Astrocyte (in vitro differentiated cells and primary cell): ENCODE measurements around the gene TAF6. TPM values are rescaled to one million over a fixed set of nuclear protein-coding genes. Genes with fewer than 3 reads are reported as not detected.

Source experiments
- DNase-seq: peaks from one replicate; pipeline ENCODE4 v3.0.0-alpha.2; 2010; ENCODE audit warnings: low read depth
- FAIRE-seq: peaks from 2 replicates; lab custom pipeline; 2011; peaks lifted over from hg19 to GRCh38; lab: Jason Lieb, UNC
- H2AFZ ChIP-seq: 2 replicates; pipeline ENCODE4 v1.6.0; 2012; ENCODE audit warnings: low read depth, low read length, inconsistent platforms
- H3K27ac ChIP-seq: 2 replicates; pipeline ENCODE4 v1.5.1; 2011; ENCODE audit warnings: low read depth, low read length, inconsistent platforms
- H3K27me3 ChIP-seq: 2 replicates; pipeline ENCODE4 v1.6.0; 2011; ENCODE audit warnings: low read length, inconsistent platforms; ENCODE audit not compliant: insufficient read depth
- H3K36me3 ChIP-seq: 2 replicates; pipeline ENCODE4 v1.5.1; 2011; ENCODE audit warnings: low read length, inconsistent platforms; ENCODE audit not compliant: insufficient read depth
- H3K4me1 ChIP-seq: 2 replicates; pipeline ENCODE4 v1.5.1; 2011; ENCODE audit warnings: low read length, inconsistent platforms; ENCODE audit not compliant: insufficient read depth
- H3K4me2 ChIP-seq: 2 replicates; pipeline ENCODE4 v1.6.0; 2012; ENCODE audit warnings: low read length, inconsistent platforms
- H3K4me3 ChIP-seq: 2 replicates; pipeline ENCODE4 v1.5.1; 2011; ENCODE audit warnings: low read depth, mild to moderate bottlenecking, low read length, inconsistent platforms; ENCODE audit not compliant: insufficient read depth
- H3K79me2 ChIP-seq: 2 replicates; pipeline ENCODE4 v1.6.0; 2012; ENCODE audit warnings: mild to moderate bottlenecking, low read length, inconsistent platforms; ENCODE audit not compliant: insufficient read depth
- H3K9ac ChIP-seq: 2 replicates; pipeline ENCODE4 v1.6.0; 2012; ENCODE audit warnings: mild to moderate bottlenecking, low read length, inconsistent platforms
- H3K9me3 ChIP-seq: 2 replicates; pipeline ENCODE4 v1.5.1; 2012; ENCODE audit warnings: low read depth, mild to moderate bottlenecking, low read length, inconsistent platforms; ENCODE audit not compliant: insufficient read depth
- H4K20me1 ChIP-seq: 2 replicates; pipeline ENCODE4 v1.6.0; 2012; ENCODE audit warnings: low read length, inconsistent platforms; ENCODE audit not compliant: insufficient read depth
- H3K27ac Mint-ChIP-seq: one replicate; pipeline ENCODE4 v1.8.0; 2021; ENCODE audit warnings: mild to moderate bottlenecking, mixed read lengths; ENCODE audit not compliant: unreplicated experiment
- H3K27me3 Mint-ChIP-seq: one replicate; pipeline ENCODE4 v1.8.0; 2021; ENCODE audit warnings: low read depth, mixed read lengths; ENCODE audit not compliant: unreplicated experiment
- H3K36me3 Mint-ChIP-seq: one replicate; pipeline ENCODE4 v1.8.0; 2021; ENCODE audit warnings: low read depth, mixed read lengths; ENCODE audit not compliant: unreplicated experiment
- H3K4me1 Mint-ChIP-seq: one replicate; pipeline ENCODE4 v1.8.0; 2021; ENCODE audit warnings: low read depth, mixed read lengths; ENCODE audit not compliant: unreplicated experiment
- H3K4me3 Mint-ChIP-seq: one replicate; pipeline ENCODE4 v1.8.0; 2021; ENCODE audit warnings: mild to moderate bottlenecking, moderate library complexity, mixed read lengths; ENCODE audit not compliant: unreplicated experiment
- H3K9me3 Mint-ChIP-seq: one replicate; pipeline ENCODE4 v1.8.0; 2021; ENCODE audit warnings: mild to moderate bottlenecking, mixed read lengths; ENCODE audit not compliant: unreplicated experiment
- EZH2 ChIP-seq: IDR thresholded peaks from 2 replicates; pipeline ENCODE4 v1.6.1; 2012; ENCODE audit warnings: mild to moderate bottlenecking, low read length, inconsistent platforms; ENCODE audit not compliant: insufficient read depth
- total RNA-seq: library from RNA; stranded (reverse); gene quantifications from 2 replicates; pipeline ENCODE4 v1.2.1, GENCODE V29; 2021
- TF ChIP-seq, protein P1 (sequence below): IDR thresholded peaks from 2 replicates; pipeline ENCODE4 v1.5.1; 2011; ENCODE audit warnings: low read depth, mild to moderate bottlenecking, inconsistent platforms, low read length, moderate library complexity; ENCODE audit not compliant: insufficient read depth

Gene TAF6
- total RNA-seq, 1 donor from 2014 or later, result 47.0 TPM

DNA sequence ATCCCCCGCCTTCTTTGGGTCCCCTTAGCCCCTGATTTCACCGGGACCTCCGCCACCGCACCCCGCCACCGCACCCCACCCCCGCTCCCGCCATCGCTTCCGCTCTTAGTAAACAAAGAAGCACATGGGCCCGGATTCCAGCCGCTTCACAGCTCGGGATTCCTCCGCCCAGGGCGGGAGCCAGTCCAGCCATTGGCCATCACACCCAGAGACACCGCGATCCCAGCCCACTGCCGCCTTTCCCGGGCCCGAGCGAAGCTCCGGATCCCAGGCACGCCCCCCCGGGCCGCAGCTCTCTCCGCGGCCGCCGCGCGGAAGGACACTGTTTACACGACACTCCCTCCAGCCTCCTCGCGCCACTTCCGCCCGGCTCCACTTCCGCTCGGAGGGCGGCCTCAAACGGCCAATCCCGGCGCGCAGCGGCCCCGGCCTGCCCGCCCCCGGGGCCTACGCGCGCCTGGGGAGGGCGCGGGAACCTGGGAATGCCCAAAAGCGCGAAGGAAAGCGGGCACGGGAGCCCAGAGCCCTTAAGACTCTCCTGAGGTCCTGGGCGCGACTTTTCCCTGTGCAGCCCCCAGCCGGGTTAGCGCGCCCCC lies 18.6 kb downstream of the TAF6 start:
- H3K9me3 Mint-ChIP-seq, result no peaks in the 10 kb centered on the region
- Histone ChIP-seq H3K4me1 (peaks cover 24% of the 10 kb centered on the region), H3K9ac (peak overlapping the region; percentile 91), H3K27me3 (no peaks in the 10 kb centered on the region), H3K9me3 (no peaks in the 10 kb centered on the region), H3K4me2 (peak overlapping the region; percentile 93), H3K4me3 (peak overlapping the region; percentile 69), H3K79me2 (peaks cover 57% of the 10 kb centered on the region), H4K20me1 (peaks cover 30% of the 10 kb centered on the region), H3K27ac (peak overlapping the region; percentile 84), H3K36me3 (peaks cover 35% of the 10 kb centered on the region), H2AFZ (no peak overlapping the region)
- no peaks in the 10 kb centered on the region for H3K27me3 Mint-ChIP-seq
- peak; percentile 97 for DNase-seq
- H3K4me3 Mint-ChIP-seq, result peak overlapping the region; percentile 93
- no peak for TF ChIP-seq EZH2
- TF ChIP-seq, protein P1, sequence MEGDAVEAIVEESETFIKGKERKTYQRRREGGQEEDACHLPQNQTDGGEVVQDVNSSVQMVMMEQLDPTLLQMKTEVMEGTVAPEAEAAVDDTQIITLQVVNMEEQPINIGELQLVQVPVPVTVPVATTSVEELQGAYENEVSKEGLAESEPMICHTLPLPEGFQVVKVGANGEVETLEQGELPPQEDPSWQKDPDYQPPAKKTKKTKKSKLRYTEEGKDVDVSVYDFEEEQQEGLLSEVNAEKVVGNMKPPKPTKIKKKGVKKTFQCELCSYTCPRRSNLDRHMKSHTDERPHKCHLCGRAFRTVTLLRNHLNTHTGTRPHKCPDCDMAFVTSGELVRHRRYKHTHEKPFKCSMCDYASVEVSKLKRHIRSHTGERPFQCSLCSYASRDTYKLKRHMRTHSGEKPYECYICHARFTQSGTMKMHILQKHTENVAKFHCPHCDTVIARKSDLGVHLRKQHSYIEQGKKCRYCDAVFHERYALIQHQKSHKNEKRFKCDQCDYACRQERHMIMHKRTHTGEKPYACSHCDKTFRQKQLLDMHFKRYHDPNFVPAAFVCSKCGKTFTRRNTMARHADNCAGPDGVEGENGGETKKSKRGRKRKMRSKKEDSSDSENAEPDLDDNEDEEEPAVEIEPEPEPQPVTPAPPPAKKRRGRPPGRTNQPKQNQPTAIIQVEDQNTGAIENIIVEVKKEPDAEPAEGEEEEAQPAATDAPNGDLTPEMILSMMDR, result no peak
- H3K27ac Mint-ChIP-seq, result peak overlapping the region; percentile 91
- FAIRE-seq, result no peak
- H3K4me1 Mint-ChIP-seq, result peaks cover 22% of the 10 kb centered on the region
- H3K36me3 Mint-ChIP-seq, result peaks cover 24% of the 10 kb centered on the region

DNA sequence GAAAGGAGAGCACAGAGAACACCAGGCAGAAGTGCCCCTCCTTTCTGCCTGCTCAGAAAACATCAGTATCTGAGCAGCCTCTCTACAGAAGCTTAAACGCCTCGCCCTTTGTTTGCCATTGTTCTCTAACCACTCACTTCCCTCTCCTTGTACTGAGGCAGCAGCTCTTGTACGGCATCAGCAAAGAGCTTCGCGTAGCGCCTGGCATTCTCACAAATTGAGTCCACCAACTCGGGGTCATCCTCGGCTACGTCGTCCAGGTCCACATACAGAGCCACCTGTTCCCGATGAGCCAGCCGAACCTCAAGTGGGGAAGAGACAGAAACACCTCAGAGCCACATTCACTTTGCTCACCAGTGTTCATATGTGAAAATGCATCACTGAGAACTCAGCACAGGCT lies 19.7 kb downstream of the TAF6 start:
- Histone ChIP-seq H3K9me3 (no peaks in the 10 kb centered on the region), H4K20me1 (peaks cover 32% of the 10 kb centered on the region), H3K27ac (peak overlapping the region; percentile 84), H3K4me3 (peak overlapping the region; percentile 69), H3K27me3 (no peaks in the 10 kb centered on the region), H3K4me1 (peaks cover 24% of the 10 kb centered on the region), H3K4me2 (peak overlapping the region; percentile 93), H3K36me3 (peaks cover 41% of the 10 kb centered on the region), H3K9ac (peak overlapping the region; percentile 91), H3K79me2 (peaks cover 64% of the 10 kb centered on the region), H2AFZ (no peak overlapping the region)
- peak overlapping the region; percentile 93 for H3K4me3 Mint-ChIP-seq
- peaks cover 22% of the 10 kb centered on the region for H3K4me1 Mint-ChIP-seq
- H3K27me3 Mint-ChIP-seq, result no peaks in the 10 kb centered on the region
- H3K27ac Mint-ChIP-seq, result peak overlapping the region; percentile 91
- DNase-seq (no peak), FAIRE-seq (no peak)
- TF ChIP-seq, protein P1, result no peak
- TF ChIP-seq EZH2, result no peak
- peaks cover 27% of the 10 kb centered on the region for H3K36me3 Mint-ChIP-seq
- no peaks in the 10 kb centered on the region for H3K9me3 Mint-ChIP-seq

DNA sequence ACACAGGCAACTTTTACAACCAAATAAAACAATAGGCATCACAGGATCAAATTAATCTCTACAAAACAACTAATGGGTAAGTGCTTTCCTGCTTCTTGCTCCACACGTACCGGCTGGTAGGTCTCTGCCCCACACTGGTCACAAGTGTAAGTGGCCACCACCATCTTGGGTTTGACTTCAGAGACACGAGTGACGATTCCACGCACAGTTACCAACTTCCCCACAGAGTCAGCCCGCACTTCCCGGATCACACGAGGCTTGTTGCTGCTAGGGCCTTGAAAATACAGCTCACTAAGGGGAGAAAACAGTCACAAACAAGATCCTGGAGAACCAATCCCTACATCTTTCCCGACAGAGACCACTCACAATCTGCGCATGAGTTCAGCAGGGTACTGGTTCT lies 20.2 kb downstream of the TAF6 start:
- DNase-seq (no peak), FAIRE-seq (no peak)
- no peak overlapping the region for H2AFZ ChIP-seq
- no peak overlapping the region for H3K27ac ChIP-seq
- H3K4me3 ChIP-seq, result no peak overlapping the region
- H3K36me3 ChIP-seq, result peaks cover 47% of the 10 kb centered on the region
- Mint-ChIP-seq H3K27ac (peak overlapping the region; percentile 91), H3K36me3 (peaks cover 27% of the 10 kb centered on the region), H3K4me3 (peak overlapping the region; percentile 93), H3K4me1 (peaks cover 22% of the 10 kb centered on the region), H3K27me3 (no peaks in the 10 kb centered on the region), H3K9me3 (no peaks in the 10 kb centered on the region)
- peaks cover 27% of the 10 kb centered on the region for H3K4me1 ChIP-seq
- H3K9me3 ChIP-seq, result no peaks in the 10 kb centered on the region
- no peaks in the 10 kb centered on the region for H3K27me3 ChIP-seq
- TF ChIP-seq, protein P1, result no peak
- TF ChIP-seq EZH2, result no peak
- H3K9ac ChIP-seq, result peak overlapping the region; percentile 91
- H4K20me1 ChIP-seq, result peaks cover 37% of the 10 kb centered on the region
- peaks cover 69% of the 10 kb centered on the region for H3K79me2 ChIP-seq
- peak overlapping the region; percentile 93 for H3K4me2 ChIP-seq
